ENCODE data around the gene MYO18B.

MYO18B gene

GRCh38 chr22:26064048-26064447, 322.1 kb downstream of the MYO18B start:
- DNase-seq, result no peak

DNA sequence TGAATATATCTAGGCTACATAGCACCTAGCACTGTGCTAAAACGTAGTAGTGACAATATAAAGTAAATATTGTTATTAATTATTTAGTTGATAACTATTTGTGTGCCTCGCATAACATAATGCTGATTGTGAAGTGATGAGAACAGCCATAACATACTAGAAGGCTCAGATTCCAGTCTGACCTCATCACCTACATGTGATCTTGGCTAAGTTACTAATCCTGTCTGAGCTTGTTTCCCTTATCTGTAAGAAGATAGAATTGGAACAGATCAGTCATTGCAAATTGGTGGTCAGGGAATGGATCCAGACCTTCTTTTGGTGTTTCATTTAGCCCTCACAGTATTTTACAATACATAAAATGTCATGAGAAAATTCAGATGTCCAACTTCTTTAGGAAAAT, 323.9 kb downstream of the MYO18B start:
- no peak for DNase-seq

DNA sequence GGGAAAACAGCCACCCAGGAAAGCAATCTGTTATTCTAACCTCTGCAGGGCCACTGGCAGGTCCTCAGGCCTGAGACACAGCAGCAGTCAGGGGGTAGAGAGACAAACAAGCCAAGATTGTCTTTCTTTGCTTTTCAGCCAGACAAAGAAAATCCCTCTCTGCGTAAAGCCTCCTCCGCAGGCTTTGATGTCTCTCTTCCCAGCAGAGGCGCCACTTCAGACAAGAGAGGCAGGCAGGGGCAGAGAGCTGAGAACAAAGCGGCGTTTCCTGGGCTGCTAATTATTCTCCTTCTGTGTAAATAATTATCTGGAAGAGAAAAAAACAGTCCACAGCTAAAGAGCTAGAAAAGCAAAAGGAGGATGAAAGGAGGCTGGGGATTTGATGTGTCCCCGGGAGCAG, 324.5 kb downstream of the MYO18B start:
- DNase-seq, result no peak

GRCh38 chr22:26068571-26068970, 326.6 kb downstream of the MYO18B start:
- no peak for DNase-seq

DNA sequence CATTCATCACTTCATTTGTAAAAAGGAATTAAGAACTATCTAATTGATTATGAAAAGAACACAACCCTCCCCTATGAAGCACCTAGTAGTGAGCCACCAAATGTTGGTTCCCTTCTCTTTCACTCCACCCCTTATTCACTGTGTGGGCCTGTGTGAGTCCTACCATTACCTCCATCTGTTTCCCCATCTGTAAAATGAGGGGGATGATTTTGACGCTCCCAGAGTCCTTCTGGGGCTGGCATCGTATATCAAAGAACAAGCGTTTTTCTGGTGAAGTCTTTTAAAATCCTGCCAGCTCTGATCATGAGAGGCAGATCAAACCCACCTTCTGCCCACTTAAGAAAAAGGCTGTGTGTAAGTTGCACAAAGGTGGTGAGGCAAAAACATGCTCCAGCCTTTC, 330.6 kb downstream of the MYO18B start:
- no peak for DNase-seq

DNA sequence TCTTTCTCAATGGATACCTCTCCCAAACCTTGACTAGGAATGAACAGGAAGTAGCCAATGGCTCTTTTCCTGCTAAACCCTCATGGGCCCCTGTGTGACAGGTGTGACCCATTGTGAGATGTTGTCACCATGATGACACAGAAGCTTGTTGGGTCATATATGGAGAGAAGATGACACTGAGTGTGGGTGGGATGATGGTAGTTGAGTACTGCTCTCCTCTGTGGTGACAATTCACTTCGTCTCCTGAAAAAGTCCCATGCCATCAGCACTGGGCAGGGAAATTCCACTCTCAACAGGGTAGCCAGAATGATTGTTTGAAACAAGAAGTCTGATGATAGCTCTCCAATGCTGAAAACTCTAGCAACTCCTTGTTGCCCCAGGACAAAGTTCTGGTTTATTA, 333.3 kb downstream of the MYO18B start:
- DNase-seq, result no peak

- DNase-seq, result no peak
These were observed 337.0 kb downstream of the MYO18B start for GRCh38 chr22:26079009-26079408.

All from T-helper 2 cell (primary cell).